Osteocyte (in vitro differentiated cells): Measurements from ENCODE around the gene PHACTR3. TPM values are rescaled to one million over a fixed set of nuclear protein-coding genes. Genes with fewer than 3 reads are reported as not detected.

ENCODE experiments used
- DNase-seq: peaks from one replicate; pipeline ENCODE4 v3.0.0; 2021; ENCODE audit warnings: mixed read lengths; ENCODE audit not compliant: unreplicated experiment; ENCODE audit errors: extremely low spot score
- H3K27ac Mint-ChIP-seq: one replicate; pipeline ENCODE4 v1.8.0; 2021; ENCODE audit warnings: mild to moderate bottlenecking, mixed read lengths; ENCODE audit not compliant: unreplicated experiment
- H3K27me3 Mint-ChIP-seq: one replicate; pipeline ENCODE4 v1.8.0; 2021; ENCODE audit warnings: mixed read lengths; ENCODE audit not compliant: unreplicated experiment
- H3K36me3 Mint-ChIP-seq: one replicate; pipeline ENCODE4 v1.8.0; 2021; ENCODE audit warnings: mixed read lengths; ENCODE audit not compliant: unreplicated experiment
- H3K4me1 Mint-ChIP-seq: one replicate; pipeline ENCODE4 v1.8.0; 2021; ENCODE audit warnings: mixed read lengths; ENCODE audit not compliant: unreplicated experiment
- H3K4me3 Mint-ChIP-seq: one replicate; pipeline ENCODE4 v1.8.0; 2021; ENCODE audit warnings: mild to moderate bottlenecking, moderate library complexity, mixed read lengths; ENCODE audit not compliant: unreplicated experiment
- H3K9me3 Mint-ChIP-seq: one replicate; pipeline ENCODE4 v1.8.0; 2021; ENCODE audit warnings: mixed read lengths; ENCODE audit not compliant: unreplicated experiment
- total RNA-seq: library from RNA; stranded (reverse); gene quantifications from 2 replicates; pipeline ENCODE4 v1.2.1, GENCODE V29; 2021
- TF ChIP-seq, protein P1 (sequence below): fragments of 200-600 bp; sonication (generic); IDR thresholded peaks from 2 replicates; pipeline ENCODE4 v1.5.0; 2021; ENCODE audit warnings: antibody characterized with exemption, mild to moderate bottlenecking, moderate library complexity

Gene PHACTR3
- total RNA-seq, 1 donor from 2014 or later, result not detected

DNA sequence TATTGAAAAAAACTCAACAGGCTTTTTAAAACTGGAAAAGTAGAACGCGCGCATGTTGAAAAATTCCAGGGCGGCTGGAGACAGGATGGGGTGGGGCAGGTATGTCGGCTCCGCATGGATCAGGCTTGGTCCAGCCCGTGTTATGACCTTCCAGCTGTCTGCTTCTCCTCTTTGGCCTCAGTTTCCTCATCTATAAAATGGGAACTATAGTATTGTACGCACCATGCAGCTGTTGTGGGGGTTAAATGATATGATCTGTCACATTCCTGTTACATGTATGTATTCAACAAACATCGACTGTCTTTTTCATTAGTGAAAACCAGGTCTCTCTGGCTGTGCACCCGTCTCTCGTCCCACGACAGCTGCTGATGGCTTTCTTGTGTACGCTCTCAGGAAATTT lies 18.8 kb downstream of the PHACTR3 start:
- no peaks in the 10 kb centered on the region for H3K4me1 Mint-ChIP-seq
- no peaks in the 10 kb centered on the region for H3K9me3 Mint-ChIP-seq
- no peak overlapping the region for H3K4me3 Mint-ChIP-seq
- no peak for DNase-seq
- no peaks in the 10 kb centered on the region for H3K36me3 Mint-ChIP-seq
- TF ChIP-seq, protein P1, sequence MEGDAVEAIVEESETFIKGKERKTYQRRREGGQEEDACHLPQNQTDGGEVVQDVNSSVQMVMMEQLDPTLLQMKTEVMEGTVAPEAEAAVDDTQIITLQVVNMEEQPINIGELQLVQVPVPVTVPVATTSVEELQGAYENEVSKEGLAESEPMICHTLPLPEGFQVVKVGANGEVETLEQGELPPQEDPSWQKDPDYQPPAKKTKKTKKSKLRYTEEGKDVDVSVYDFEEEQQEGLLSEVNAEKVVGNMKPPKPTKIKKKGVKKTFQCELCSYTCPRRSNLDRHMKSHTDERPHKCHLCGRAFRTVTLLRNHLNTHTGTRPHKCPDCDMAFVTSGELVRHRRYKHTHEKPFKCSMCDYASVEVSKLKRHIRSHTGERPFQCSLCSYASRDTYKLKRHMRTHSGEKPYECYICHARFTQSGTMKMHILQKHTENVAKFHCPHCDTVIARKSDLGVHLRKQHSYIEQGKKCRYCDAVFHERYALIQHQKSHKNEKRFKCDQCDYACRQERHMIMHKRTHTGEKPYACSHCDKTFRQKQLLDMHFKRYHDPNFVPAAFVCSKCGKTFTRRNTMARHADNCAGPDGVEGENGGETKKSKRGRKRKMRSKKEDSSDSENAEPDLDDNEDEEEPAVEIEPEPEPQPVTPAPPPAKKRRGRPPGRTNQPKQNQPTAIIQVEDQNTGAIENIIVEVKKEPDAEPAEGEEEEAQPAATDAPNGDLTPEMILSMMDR, result no peak
- H3K27me3 Mint-ChIP-seq, result no peaks in the 10 kb centered on the region
- no peak overlapping the region for H3K27ac Mint-ChIP-seq

DNA sequence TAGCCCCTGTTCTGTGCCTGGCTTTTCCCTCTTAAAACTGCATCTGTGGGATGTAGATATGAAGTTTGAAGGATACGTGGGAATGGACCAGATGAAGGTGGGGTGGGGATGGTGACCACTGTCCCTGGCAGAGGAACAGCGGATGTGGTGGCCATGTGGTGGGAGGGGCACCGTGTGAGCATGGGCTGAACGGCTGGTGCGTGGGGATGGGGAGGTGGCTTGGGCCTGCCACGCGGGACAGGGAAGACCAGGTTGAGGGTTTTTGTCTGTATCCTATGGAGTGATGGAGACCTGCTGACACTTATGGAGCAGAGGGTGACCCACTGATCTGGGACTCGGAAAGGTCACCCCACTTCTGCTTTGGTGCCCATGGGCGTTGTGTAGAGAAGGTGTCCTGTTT lies 19.2 kb downstream of the PHACTR3 start:
- TF ChIP-seq, protein P1, result no peak
- no peak overlapping the region for H3K27ac Mint-ChIP-seq
- H3K4me1 Mint-ChIP-seq, result no peaks in the 10 kb centered on the region
- no peaks in the 10 kb centered on the region for H3K36me3 Mint-ChIP-seq
- no peak for DNase-seq
- no peaks in the 10 kb centered on the region for H3K27me3 Mint-ChIP-seq
- H3K9me3 Mint-ChIP-seq, result no peaks in the 10 kb centered on the region
- H3K4me3 Mint-ChIP-seq, result no peak overlapping the region

DNA sequence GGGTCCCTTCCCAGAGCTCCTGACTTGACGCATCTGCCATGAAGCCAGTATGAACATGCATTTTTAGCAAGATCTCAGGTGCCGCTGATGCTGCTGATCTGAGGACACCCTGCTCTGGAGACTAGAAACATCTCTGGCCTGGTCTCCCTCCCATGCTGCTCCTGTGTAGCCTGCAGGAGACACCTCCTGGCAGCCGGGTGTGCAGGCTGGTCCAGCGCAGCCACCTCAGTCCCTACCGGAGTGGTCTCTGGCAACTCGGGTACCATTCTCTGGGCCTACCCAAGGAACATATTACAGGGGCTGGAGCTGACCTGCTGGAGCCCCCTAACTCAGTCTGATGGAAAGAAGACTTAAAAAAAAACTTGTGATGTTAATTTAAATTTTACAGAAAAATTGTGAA lies 20.1 kb downstream of the PHACTR3 start:
- H3K36me3 Mint-ChIP-seq, result no peaks in the 10 kb centered on the region
- H3K4me3 Mint-ChIP-seq, result no peak overlapping the region
- no peak overlapping the region for H3K27ac Mint-ChIP-seq
- TF ChIP-seq, protein P1, result no peak
- DNase-seq, result no peak
- no peaks in the 10 kb centered on the region for H3K27me3 Mint-ChIP-seq
- H3K4me1 Mint-ChIP-seq, result no peaks in the 10 kb centered on the region
- H3K9me3 Mint-ChIP-seq, result no peaks in the 10 kb centered on the region

DNA sequence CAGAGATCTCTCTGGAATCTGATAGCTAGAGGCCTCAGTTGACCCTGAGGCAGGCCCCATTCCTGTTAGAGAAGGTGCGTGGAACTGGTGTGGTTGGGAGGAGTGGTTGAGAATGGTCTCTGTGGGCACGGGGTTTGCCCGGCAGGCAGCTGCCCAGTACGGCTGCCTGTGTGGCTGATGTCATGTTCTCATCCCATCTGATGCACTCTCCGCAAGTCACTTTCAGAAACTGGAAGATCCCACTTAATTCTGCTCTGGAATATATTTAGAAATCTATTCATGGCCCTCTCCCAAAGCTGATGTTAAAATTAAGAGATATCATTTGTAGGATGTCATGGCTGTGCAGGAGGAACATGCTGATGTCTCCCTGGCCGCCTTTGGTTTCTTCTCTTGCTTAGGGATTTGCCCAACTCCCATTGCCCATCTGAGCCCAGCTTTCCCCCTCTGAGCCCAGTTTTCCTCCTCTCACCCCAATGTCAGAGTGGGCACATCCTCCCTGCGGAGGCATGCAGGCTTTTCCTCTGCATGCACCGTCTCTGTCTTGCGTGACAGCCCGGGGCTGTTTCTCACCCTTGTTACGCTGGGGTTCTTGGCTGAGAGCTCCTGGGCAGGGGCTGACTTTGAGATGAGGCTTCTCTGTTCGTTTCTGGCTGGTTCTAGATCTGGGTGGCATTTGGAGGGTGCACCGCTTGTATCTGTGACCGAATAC lies 21.0 kb downstream of the PHACTR3 start:
- no peak for DNase-seq
- TF ChIP-seq, protein P1, result no peak
- Mint-ChIP-seq H3K9me3 (no peaks in the 10 kb centered on the region), H3K27me3 (no peaks in the 10 kb centered on the region), H3K36me3 (no peaks in the 10 kb centered on the region), H3K27ac (no peak overlapping the region), H3K4me1 (no peaks in the 10 kb centered on the region), H3K4me3 (no peak overlapping the region)

DNA sequence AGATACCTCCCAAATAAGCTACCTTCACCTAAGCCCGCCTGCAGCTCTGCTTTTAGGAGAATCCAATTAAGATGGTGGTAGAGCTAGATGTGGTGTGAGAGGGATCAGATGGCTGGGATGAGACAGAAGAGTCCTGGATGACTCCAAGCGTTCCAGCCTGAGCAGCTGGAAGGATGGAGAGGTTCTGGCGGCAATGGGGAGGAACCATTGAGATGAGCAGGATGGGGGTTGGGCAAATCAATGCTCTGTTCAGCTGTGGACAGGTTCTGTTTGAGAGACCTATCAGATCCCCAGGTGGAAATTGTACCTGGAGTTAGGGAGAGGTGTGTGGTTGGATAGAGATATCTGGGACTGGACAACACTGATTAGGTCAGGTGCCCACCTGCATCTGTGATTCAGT lies 23.0 kb downstream of the PHACTR3 start:
- TF ChIP-seq, protein P1, result no peak
- Mint-ChIP-seq H3K36me3 (no peaks in the 10 kb centered on the region), H3K4me3 (no peak overlapping the region), H3K27me3 (no peaks in the 10 kb centered on the region), H3K27ac (no peak overlapping the region), H3K9me3 (no peaks in the 10 kb centered on the region), H3K4me1 (no peaks in the 10 kb centered on the region)
- no peak for DNase-seq
